GM03348 (cell line): ENCODE measurements around the gene DPH6.
A peak's percentile ranks its signal among the peaks of the same experiment; 100 is the strongest.
"Not testable (repeated sequence)": the region's sequence is repeated elsewhere in the genome, so short reads cannot be mapped to it uniquely, and the experiment has no call there.

Source experiments
- DNase-seq: peaks from one replicate; pipeline ENCODE4 v3.0.0; 2012; ENCODE audit warnings: low spot score

Gene DPH6

DNA sequence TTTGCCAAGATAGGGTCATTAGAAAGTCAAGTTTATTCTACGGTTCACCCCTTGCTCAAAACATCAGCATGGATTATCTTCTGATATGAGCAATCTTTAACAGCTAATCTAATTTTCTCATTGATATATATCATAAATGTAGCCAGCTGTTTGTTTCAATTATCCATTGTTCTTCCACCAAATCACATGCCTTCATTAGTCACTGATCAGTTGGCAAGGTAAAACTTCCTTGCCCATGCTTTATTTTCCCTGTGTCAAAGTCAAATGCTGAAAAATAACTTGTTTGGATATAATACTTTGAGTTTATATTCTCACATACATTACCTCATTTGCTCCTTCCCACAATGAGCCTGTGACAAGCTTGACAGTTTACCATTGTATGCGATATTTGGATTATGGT is 60.6 kb downstream of the DPH6 start:
- no peak for DNase-seq

GRCh38 chr15:35484231-35484945 is 61.6 kb downstream of the DPH6 start:
- DNase-seq, result no peak

GRCh38 chr15:35481992-35482391 is 64.0 kb downstream of the DPH6 start:
- peak; percentile 44 for DNase-seq

GRCh38 chr15:35481064-35481463 is 64.9 kb downstream of the DPH6 start:
- no peak for DNase-seq

- DNase-seq, result no peak
Measured at GRCh38 chr15:35479423-35479822, 66.5 kb downstream of the DPH6 start.

GRCh38 chr15:35477312-35478262 is 68.4 kb downstream of the DPH6 start:
- no peak for DNase-seq

DNA sequence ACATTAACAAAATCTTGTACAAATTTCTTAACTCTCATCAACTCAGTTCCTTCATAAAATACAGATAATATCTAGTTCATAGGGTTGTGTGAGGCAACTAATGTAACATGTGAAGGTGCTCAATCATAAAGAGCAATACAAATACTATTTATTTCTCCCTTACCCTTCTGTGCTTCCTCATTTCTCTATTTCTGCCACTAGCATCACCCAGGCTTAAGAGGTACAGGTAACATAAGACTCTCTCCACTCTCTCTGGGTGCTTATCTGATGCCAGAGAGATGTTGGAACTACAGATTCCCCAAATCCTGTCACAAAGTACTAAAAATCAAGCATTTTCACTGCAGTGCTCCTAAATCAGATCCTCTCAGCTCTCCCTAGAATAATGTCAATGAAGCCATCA is 74.9 kb downstream of the DPH6 start:
- no peak for DNase-seq

- DNase-seq, result no peak
Measured at GRCh38 chr15:35470441-35470840, 75.5 kb downstream of the DPH6 start.

DNA sequence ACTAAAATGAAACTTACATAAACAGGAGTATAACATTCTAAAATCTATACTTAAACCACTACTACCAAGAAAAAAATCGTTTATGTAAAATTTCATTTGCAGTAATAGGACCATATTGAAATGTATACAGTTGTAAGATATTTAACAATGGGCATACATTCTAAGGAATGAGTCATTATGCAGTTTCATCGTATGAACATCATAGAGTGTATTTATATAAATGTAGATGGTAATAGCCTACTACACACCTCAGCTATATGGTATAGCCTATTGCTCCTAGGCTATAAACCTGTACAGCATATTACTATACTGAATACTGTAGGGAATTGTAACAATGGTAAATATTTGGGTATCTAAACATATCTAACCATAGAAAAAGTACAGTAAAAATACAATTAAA is 79.5 kb downstream of the DPH6 start:
- DNase-seq, result no peak

GRCh38 chr15:35465783-35466182 is 80.2 kb downstream of the DPH6 start:
- no peak for DNase-seq

GRCh38 chr15:35460616-35461015 is 85.3 kb downstream of the DPH6 start:
- DNase-seq, result no peak

- DNase-seq, result no peak
Measured at GRCh38 chr15:35458176-35458856, 87.6 kb downstream of the DPH6 start.

DNA sequence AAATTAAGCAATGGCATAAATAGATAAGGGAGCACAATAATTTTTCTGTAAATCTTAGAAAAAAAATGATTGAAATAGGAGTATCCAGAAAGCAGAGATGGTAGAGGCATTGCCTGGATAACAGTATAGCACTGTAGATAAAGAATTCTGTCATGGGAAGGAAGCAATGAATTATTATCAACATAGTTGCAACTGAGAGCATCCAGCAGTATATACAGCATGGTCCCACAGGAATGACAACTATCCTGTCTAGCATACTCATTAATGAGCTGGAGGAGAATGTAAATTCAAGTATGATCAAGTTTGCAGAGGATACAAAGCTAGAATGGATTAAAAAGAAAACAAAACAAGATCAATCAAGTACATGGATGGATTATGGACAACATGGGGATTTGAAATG is 90.8 kb downstream of the DPH6 start:
- no peak for DNase-seq

- DNase-seq, result peak; percentile 46
Measured at GRCh38 chr15:35450492-35450891, 95.5 kb downstream of the DPH6 start.

GRCh38 chr15:35448294-35448693 is 97.7 kb downstream of the DPH6 start:
- DNase-seq, result no peak

- no peak for DNase-seq
Measured at GRCh38 chr15:35445891-35446290, 100.1 kb downstream of the DPH6 start.

DNA sequence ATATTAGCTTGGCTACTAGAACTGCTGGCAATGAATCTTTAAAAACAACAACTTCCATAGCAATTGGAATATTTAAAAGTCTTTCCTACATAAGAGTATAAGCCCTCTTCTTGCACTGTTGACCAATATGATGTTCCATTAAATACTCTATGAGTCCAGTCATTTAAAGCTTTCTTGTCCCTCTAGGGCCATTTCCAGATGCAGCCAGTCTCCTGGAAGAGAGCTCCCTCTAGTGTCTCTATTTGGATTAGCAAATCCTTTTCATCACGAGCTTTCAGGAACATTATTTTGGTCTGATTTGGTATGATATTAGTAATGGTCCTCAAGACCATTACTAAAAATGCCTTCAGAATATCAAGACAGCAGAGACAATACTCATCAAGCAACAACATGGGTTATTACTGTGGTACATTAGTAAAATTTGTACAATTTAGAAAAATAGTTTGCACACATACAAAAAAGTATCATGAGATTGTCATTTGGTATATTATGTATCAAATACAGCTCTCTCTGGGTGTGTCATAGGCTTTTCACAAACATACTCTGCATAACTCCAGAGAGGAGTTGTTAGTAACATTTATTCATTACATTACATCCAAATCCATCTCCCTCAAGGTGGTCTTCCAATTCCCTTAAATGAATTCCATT is 101.3 kb downstream of the DPH6 start:
- DNase-seq, result peak; percentile 59

DNA sequence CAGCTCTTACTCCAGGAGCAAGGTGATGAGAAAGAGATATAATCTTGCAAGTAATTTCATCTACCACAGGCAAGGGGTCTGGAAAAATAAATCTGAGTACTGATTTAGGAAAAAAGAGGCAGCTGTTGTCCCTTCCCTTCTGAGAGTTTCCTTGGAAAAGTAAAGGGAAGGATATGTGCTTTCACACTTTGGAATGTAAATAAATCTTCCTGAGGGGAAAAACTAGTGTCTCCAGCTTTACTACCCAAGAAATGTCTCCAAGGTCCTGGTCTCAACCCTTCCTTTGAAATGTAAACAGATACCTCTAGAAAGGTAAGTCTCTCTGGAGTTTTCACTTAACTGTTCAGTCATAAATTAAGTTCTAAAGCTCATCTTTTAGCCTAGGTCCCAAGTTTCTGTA is 102.6 kb downstream of the DPH6 start:
- no peak for DNase-seq

- no peak for DNase-seq
Measured at GRCh38 chr15:35442742-35443141, 103.2 kb downstream of the DPH6 start.

- not testable (repeated sequence) for DNase-seq
Measured at GRCh38 chr15:35441279-35441678, 104.7 kb downstream of the DPH6 start.

DNA sequence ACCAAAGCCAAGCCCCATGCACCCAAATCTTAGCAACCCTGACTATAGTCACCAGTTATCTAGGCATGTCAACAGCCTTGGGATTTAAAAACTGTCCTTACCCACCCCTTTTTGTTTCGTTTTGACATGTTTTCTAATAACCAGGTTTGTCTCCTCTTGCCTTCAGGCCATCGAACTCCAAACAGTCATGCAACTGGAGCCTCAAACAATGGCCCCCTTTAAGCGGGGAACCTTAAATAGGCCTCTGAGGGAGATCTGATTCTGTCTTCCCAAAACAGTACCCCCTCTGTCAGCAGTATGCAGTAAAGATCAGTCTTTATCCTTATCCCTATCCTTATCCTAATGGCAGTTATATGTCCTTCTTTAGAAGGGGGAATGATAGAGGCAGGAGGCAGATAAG is 105.7 kb downstream of the DPH6 start:
- DNase-seq, result no peak

DNA sequence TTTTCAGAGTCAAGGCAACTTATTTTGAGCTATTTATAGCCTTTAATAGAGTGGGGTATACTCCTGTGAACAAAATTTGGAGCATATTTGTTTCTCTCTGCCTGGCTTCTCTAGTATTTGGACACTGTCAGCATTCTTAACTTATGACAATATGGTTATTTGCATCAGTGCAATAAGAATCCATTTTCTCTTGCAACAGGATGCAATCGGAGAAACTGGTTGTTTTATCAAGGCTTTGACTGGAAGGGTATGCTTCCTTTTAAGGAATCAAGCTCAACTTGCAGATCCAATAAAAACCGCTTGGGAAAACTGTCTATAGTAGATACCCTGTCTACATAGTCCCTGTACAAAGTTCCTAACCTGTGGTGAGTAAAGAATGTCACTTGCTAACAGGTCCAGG is 106.7 kb downstream of the DPH6 start:
- DNase-seq, result peak; percentile 16
